GM19324 (cell line): ENCODE data around the gene ADSL.

Experiments used
- ATAC-seq: cut with Tn5 transposase; IDR thresholded peaks from one replicate; pipeline ENCODE4 v1.9.1; 2021; ENCODE audit warnings: mild to moderate bottlenecking, moderate library complexity; ENCODE audit not compliant: unreplicated experiment, low FRiP score

The ADSL gene

GRCh38 chr22:40403141-40403540, 56.8 kb downstream of the ADSL start:
- ATAC-seq = no peak

- ATAC-seq = no peak
Observed at GRCh38 chr22:40403651-40404050, 57.4 kb downstream of the ADSL start.

- no peak for ATAC-seq
Observed at GRCh38 chr22:40404251-40405177, 58.2 kb downstream of the ADSL start.

GRCh38 chr22:40405178-40406062, 59.1 kb downstream of the ADSL start:
- no peak for ATAC-seq

- ATAC-seq = no peak
Observed at GRCh38 chr22:40406063-40406890, 60.0 kb downstream of the ADSL start.

- ATAC-seq = no peak
Observed at GRCh38 chr22:40407021-40407761, 60.9 kb downstream of the ADSL start.

GRCh38 chr22:40407831-40408717, 61.8 kb downstream of the ADSL start:
- ATAC-seq = no peak

GRCh38 chr22:40408718-40409612, 62.7 kb downstream of the ADSL start:
- ATAC-seq = no peak

- no peak for ATAC-seq
Observed at GRCh38 chr22:40409613-40410113, 63.4 kb downstream of the ADSL start.

GRCh38 chr22:40410272-40410671, 64.0 kb downstream of the ADSL start:
- no peak for ATAC-seq

GRCh38 chr22:40410731-40411505, 64.6 kb downstream of the ADSL start:
- ATAC-seq = no peak

- ATAC-seq = no peak
Observed at GRCh38 chr22:40411506-40411861, 65.2 kb downstream of the ADSL start.

GRCh38 chr22:40412441-40412840, 66.1 kb downstream of the ADSL start:
- no peak for ATAC-seq

- no peak for ATAC-seq
Observed at GRCh38 chr22:40413873-40414272, 67.6 kb downstream of the ADSL start.

GRCh38 chr22:40414311-40414710, 68.0 kb downstream of the ADSL start:
- no peak for ATAC-seq

GRCh38 chr22:40414838-40415505, 68.7 kb downstream of the ADSL start:
- peak; percentile 55 for ATAC-seq
